HepG2 (cell line): Measurements from ENCODE around the gene CCDC180. TPM values are rescaled to one million over a fixed set of nuclear protein-coding genes. Genes with fewer than 3 reads are reported as not detected.

Experiments
- ATAC-seq: fragments of 200-7000 bp; cut with Tn5 transposase; 3 replicates; pipeline ENCODE4 v1.9.1; 2020; ENCODE audit warnings: mild to moderate bottlenecking, moderate library complexity
- BruUV-seq: library from RNA; stranded (reverse); fragments of 400-500 nt; replicated peaks from 2 replicates; lab custom pipeline; 2021; lab: Mats Ljungman, UMichigan
- CTCF ChIA-PET: fragments of 300-600 bp; formaldehyde crosslinking; extraction: SDS; loops from one replicate; lab custom pipeline; 2021; ENCODE audit warnings: low total read pairs, inconsistent platforms, low intra/inter-chr PET ratio; lab: Yijun Ruan, JAX
- POLR2A ChIA-PET: fragments of 350-600 bp; sonication (Branson Sonifier 250); formaldehyde crosslinking; loops from one replicate; lab custom pipeline; 2020; ENCODE audit warnings: antibody characterized with exemption, inconsistent platforms; lab: Yijun Ruan, JAX
- DNase-seq: peaks from one replicate; pipeline ENCODE4 v3.0.0-alpha.2; 2015; ENCODE audit warnings: low spot score
- FAIRE-seq: peaks from 3 replicates; lab custom pipeline; 2011; peaks lifted over from hg19 to GRCh38; lab: Jason Lieb, UNC
- H2AFZ ChIP-seq: one replicate; pipeline ENCODE4 v1.6.1; 2011; ENCODE audit warnings: low read length, inconsistent platforms
- H3K27ac ChIP-seq: fragments of 300-600 bp; 3 replicates; pipeline ENCODE4 v1.8.0; 2011; ENCODE audit warnings: mixed run types, mild to moderate bottlenecking, mixed read lengths, low read length, inconsistent platforms; ENCODE audit not compliant: insufficient read depth; ENCODE audit errors: extremely low read length
- H3K27me3 ChIP-seq, 2 experiments: fragments of 200-600 bp in 1 of 2; 2 replicates in 1 of 2; 3 replicates in 1 of 2; pipeline versions ENCODE4 v1.6.0 to v1.8.0; 2011; ENCODE audit warnings: low read length in 2 of 2, mild to moderate bottlenecking in 2 of 2, moderate library complexity in 2 of 2, inconsistent platforms in 1 of 2; ENCODE audit not compliant: insufficient read depth in 2 of 2, control insufficient read depth in 1 of 2
- H3K36me3 ChIP-seq, 2 experiments: fragments of 200-600 bp in 1 of 2; replicated peaks in 1 of 2; 2 replicates in 1 of 2; 3 replicates in 1 of 2; pipeline versions ENCODE4 v1.5.1 to v1.8.0; 2011; ENCODE audit warnings: low read length in 2 of 2, inconsistent platforms in 1 of 2; ENCODE audit not compliant: insufficient read depth in 2 of 2, control insufficient read depth in 1 of 2
- H3K4me1 ChIP-seq: 2 replicates; pipeline ENCODE4 v1.5.1; 2012; ENCODE audit warnings: low read length, inconsistent platforms; ENCODE audit not compliant: insufficient read depth
- H3K4me2 ChIP-seq: 2 replicates; pipeline ENCODE4 v1.6.0; 2011; ENCODE audit warnings: low read depth, low read length, inconsistent platforms
- H3K4me3 ChIP-seq, 3 experiments: fragments of 200-600 bp in 1 of 3; sonication (generic), shearing (Covaris generic) in 1 of 3; replicated peaks in 1 of 3; 2 replicates each; pipeline ENCODE4 v1.5.1; 2011 to 2016; ENCODE audit warnings: low read length in 3 of 3, inconsistent platforms in 2 of 3, low read depth in 2 of 3, mild to moderate bottlenecking in 2 of 3, control low read depth in 1 of 3, mixed read lengths in 1 of 3; ENCODE audit not compliant: insufficient read depth in 1 of 3
- H3K79me2 ChIP-seq: one replicate; pipeline ENCODE4 v1.6.1; 2011; ENCODE audit warnings: low read length, inconsistent platforms; ENCODE audit not compliant: insufficient read depth
- H3K9ac ChIP-seq: 2 replicates; pipeline ENCODE4 v1.6.0; 2011; ENCODE audit warnings: mild to moderate bottlenecking, low read depth, low read length, inconsistent platforms; ENCODE audit not compliant: insufficient read depth
- H3K9me3 ChIP-seq: 2 replicates; pipeline ENCODE4 v1.5.1; 2012; ENCODE audit warnings: mild to moderate bottlenecking, low read length
- H4K20me1 ChIP-seq: 2 replicates; pipeline ENCODE4 v1.6.0; 2011; ENCODE audit warnings: inconsistent platforms, mild to moderate bottlenecking, low read length, moderate library complexity; ENCODE audit not compliant: insufficient read depth
- AFF4 ChIP-seq: sonication (generic); formaldehyde crosslinking; IDR thresholded peaks from 2 replicates; pipeline ENCODE4 v1.4.0; 2020; ENCODE audit warnings: missing genetic modification reagents
- REST ChIP-seq, 2 experiments: IDR thresholded peaks; 2 replicates each; pipeline ENCODE4 v1.6.1; 2011 to 2012; ENCODE audit warnings: low read length in 2 of 2, borderline replicate concordance in 1 of 2, low read depth in 1 of 2, mild to moderate bottlenecking in 1 of 2, moderate library complexity in 1 of 2
- TMF1 ChIP-seq: sonication (generic); formaldehyde crosslinking; IDR thresholded peaks from 2 replicates; pipeline ENCODE4 v1.8.1; 2022; ENCODE audit warnings: low read depth, missing genetic modification reagents
- ZNF577 ChIP-seq: sonication (generic); formaldehyde crosslinking; IDR thresholded peaks from 2 replicates; pipeline ENCODE4 v1.4.0; 2020; ENCODE audit warnings: mild to moderate bottlenecking, low read depth, missing genetic modification reagents, borderline replicate concordance
- WGBS: methylation state at CpG from one replicate; pipeline ENCODE4 v1.1.6; 2017; ENCODE audit warnings: low lambda C conversion rate; 5-methylcytosine and 5-hydroxymethylcytosine counted together
- in situ Hi-C: cut with HindIII; loops from 2 replicates; pipeline ENCODE4 v1.10.0; 2017; ENCODE audit warnings: low pct_unique_long_range_greater_than_20kb; ENCODE audit not compliant: extremely low pct_ligation_motif_present
- intact Hi-C: fragments of 100-400 bp; cut with micrococcal nuclease; formaldehyde crosslinking; loops from one replicate; pipeline ENCODE4 v1.10.0; 2022; ENCODE audit not compliant: unreplicated experiment
- polyA plus RNA-seq, 8 experiments: library from polyadenylated mRNA; depleted of rRNA in 3 of 8; stranded (reverse) in 7 of 8; unstranded in 1 of 8; fragments of >200 nt; fragmentation: Illumina TruSeq in 4 of 8; extraction: Trizol in 4 of 8; gene quantifications; 2 replicates each; pipeline versions ENCODE4 v1.2.1 to v1.2.3, GENCODE V29; 2011 to 2016; ENCODE audit warnings: low read depth in 4 of 8, missing spikeins in 1 of 8, mixed read lengths in 1 of 8; ENCODE audit not compliant: insufficient read depth in 1 of 8
- total RNA-seq, 5 experiments: library from RNA; depleted of rRNA; stranded (reverse); fragments of >200 nt; fragmentation: Illumina TruSeq; extraction: Trizol; gene quantifications; 2 replicates each; pipeline ENCODE4 v1.2.3, GENCODE V29; 2016; ENCODE audit warnings: low read depth in 1 of 5

The CCDC180 gene
- total and polyA plus RNA-seq, 2 of the 13 experiments (the other 11 are each of a cell fraction or from before 2014, with no cell fraction given): 2.2 to 2.5 TPM

- Histone ChIP-seq H3K79me2 (no peaks in the 10 kb centered on the region), H3K9me3 (no peaks in the 10 kb centered on the region), H3K4me1 (no peaks in the 10 kb centered on the region), H4K20me1 (no peaks in the 10 kb centered on the region), H3K4me3 (no peak overlapping the region), H2AFZ (no peak overlapping the region), H3K27ac (no peak overlapping the region), H3K9ac (no peak overlapping the region), H3K36me3 (no peaks in the 10 kb centered on the region)
- intact Hi-C loops: no loop called here
- WGBS: 68% methylated on average over 6 of the region's 6 CpGs
- DNase-seq (no peak), ATAC-seq (no peak), FAIRE-seq (no peak)
- ChIA-PET CTCF (no interaction called here), POLR2A (no interaction called here)
- BruUV-seq: no TSS peak
- in situ Hi-C loops: no loop called here
- TF ChIP-seq ZNF577 (CRISPR knock-in tag): no peak
- TF ChIP-seq TMF1 (CRISPR knock-in tag): no peak
- TF ChIP-seq AFF4 (CRISPR knock-in tag): no peak
- TF ChIP-seq REST (IDR thresholded peaks at IDR 0.05; ENCODE audit: borderline replicate concordance in 1 of 2, low read depth in 1 of 2, low read length in 2 of 2): 0 out of 4 replicates have a peak, but pooled peaks of 1 of the 2 experiments have one; percentile 32
- TF ChIP-seq, all 625 proteins: peak for 1
- no peaks in the 10 kb centered on the region for H3K27me3 ChIP-seq
- no peak overlapping the region for H3K4me2 ChIP-seq
Observed at GRCh38 chr9:97327562-97327961, 20.1 kb downstream of the CCDC180 start.
